HUES6 (cell line): ENCODE results near the gene BHLHE23.

Source experiments
- H3K27ac ChIP-seq: 2 replicates; pipeline ENCODE4 v1.7.0; 2013; ENCODE audit warnings: low read depth, mild to moderate bottlenecking, low read length, inconsistent platforms
- H3K27me3 ChIP-seq: 2 replicates; pipeline ENCODE4 v1.6.1; 2013; ENCODE audit warnings: low read length; ENCODE audit not compliant: control insufficient read depth, insufficient read depth
- H3K36me3 ChIP-seq: 2 replicates; pipeline ENCODE4 v1.6.1; 2013; ENCODE audit warnings: low read length; ENCODE audit not compliant: control insufficient read depth, insufficient read depth
- H3K4me1 ChIP-seq: 2 replicates; pipeline ENCODE4 v1.6.1; 2013; ENCODE audit warnings: low read length; ENCODE audit not compliant: control insufficient read depth, insufficient read depth
- H3K4me3 ChIP-seq: 2 replicates; pipeline ENCODE4 v1.5.1; 2013; ENCODE audit warnings: low read depth, low read length
- H3K9ac ChIP-seq: one replicate; pipeline ENCODE4 v1.6.1; 2013; ENCODE audit warnings: mild to moderate bottlenecking, low read length
- H3K9me3 ChIP-seq: 2 replicates; pipeline ENCODE4 v1.6.1; 2013; ENCODE audit warnings: low read depth, low read length; ENCODE audit not compliant: control insufficient read depth, insufficient read depth

Gene BHLHE23

DNA sequence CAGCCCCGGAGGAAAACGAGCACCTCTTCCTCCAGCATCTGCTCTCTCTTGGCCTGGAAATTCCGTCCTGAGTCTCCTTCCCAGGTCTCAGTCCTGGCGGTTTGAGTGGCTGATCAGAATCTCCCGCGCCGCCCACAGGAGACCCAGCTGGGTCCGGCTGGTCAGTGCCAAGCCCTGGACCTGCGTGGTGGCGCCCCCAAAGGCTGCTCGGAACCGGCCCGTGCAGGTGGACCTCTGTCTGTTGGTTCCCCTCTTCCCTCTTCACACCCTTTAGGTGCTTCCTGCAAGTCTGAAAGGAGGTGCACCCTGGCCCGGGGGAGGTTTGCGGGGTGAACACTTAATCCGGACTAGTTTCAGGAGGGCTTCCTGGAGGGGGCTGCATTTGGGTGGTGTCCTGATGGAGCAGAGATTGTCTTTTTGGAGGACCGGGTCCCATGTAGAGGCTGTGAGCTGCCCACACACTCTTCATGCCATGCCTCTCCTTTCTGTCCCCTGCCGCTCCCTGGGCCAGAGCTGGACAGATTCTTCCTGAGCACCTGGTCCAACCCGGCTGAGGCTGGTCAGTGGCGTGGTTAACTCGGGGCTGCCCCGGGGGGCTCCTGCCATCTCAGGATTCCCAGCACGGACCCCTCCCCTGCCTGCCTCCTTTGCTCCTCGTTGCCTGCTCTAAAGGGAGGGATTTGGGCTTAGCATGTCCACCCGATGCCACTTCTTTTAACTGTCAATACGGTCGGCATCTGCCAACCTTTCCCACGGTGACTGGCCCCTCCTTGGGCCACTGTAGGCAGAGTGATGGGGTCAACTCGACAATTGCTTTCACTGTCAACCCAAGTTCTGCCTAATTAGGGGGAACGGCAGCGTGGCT lies 16.5 kb upstream of the BHLHE23 start:
- Histone ChIP-seq H3K4me1 (peaks cover 10% of the 10 kb centered on the region), H3K36me3 (no peaks in the 10 kb centered on the region), H3K27me3 (peaks cover 72% of the 10 kb centered on the region; the same call in 1 of the 2 replicates), H3K9ac (no peak overlapping the region), H3K9me3 (peaks cover 5% of the 10 kb centered on the region; the same call in 1 of the 2 replicates), H3K27ac (no peak overlapping the region), H3K4me3 (no peak overlapping the region)

DNA sequence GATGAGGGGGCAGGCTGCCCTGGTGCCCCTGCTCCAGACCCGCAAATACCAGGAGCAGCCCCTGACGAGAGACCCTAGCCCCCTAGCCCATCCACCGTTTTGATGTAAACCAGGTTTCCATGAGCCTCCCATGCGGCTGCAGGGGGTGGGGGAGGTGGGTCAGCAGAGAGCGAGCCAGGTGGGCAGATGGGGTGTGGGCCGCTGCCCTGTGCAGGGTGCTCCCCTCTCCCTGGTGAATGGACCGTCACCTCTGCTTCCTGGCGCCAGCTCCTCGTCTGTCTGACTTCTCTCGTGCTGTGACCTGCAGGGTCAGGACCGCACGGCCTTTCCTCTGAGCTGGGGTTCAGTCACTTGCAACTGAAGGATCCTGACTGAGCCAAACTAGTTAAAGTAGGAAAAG lies 15.7 kb upstream of the BHLHE23 start:
- H3K36me3 ChIP-seq, result no peaks in the 10 kb centered on the region
- H3K27me3 ChIP-seq, result peaks cover 71% of the 10 kb centered on the region; the same call in 1 of the 2 replicates
- no peak overlapping the region for H3K9ac ChIP-seq
- H3K4me1 ChIP-seq, result peaks cover 4% of the 10 kb centered on the region; the same call in 1 of the 2 replicates
- H3K9me3 ChIP-seq, result peaks cover 5% of the 10 kb centered on the region; the same call in 1 of the 2 replicates
- H3K27ac ChIP-seq, result no peak overlapping the region
- no peak overlapping the region for H3K4me3 ChIP-seq

DNA sequence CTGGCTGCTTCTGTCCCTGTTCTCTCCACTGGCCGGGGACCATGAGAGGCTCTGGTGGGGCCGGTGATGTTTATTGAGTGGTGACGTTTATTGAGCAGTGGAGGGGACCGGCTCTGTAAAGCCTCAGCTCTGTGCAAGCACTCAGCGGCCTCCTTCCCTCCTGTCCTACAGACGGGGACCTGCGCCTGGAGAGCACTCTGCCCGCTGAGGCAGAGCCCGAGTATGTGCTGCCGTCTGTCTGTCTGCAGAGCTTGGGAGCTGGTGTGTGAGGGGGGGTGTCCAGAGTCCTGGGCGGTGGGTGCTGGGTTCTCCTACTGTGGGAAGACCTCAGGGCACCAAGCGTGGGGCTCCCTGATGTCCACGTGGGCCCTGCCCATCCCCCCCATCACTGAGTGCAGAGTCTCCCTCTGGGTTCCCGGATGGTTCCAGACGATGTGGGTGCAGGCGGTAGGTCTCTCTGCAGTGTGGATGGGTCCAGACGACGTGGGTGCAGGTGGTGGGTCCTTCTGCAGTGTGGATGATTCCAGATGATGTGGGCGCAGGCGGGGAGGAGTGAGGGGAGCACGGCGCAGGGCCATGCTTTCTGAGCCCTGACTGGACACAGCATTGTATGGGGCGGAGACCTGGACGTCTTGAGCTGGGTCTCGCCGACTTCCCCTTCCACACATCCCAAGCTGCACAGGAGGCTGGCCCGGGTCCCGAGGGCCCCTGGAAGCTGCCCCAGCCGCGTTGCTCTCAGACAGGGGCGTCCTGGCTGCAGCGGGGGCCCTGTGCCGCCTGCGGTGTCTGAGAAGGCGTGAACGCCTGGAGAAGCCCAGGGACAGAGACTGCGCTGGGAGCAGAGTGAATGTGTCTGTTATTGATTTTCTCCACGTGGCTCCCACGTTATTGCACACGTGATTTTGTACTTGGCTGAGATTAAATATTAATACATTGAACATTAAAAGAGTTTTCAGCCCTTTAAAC lies 14.9 kb upstream of the BHLHE23 start:
- H3K27me3 ChIP-seq, result peaks cover 66% of the 10 kb centered on the region; the same call in 1 of the 2 replicates
- H3K9me3 ChIP-seq, result peaks cover 5% of the 10 kb centered on the region; the same call in 1 of the 2 replicates
- H3K9ac ChIP-seq, result no peak overlapping the region
- no peak overlapping the region for H3K4me3 ChIP-seq
- H3K4me1 ChIP-seq, result 0 out of 2 replicates have a peak, but pooled peaks cover 3% of the 10 kb centered on the region
- no peak overlapping the region for H3K27ac ChIP-seq
- H3K36me3 ChIP-seq, result no peaks in the 10 kb centered on the region

DNA sequence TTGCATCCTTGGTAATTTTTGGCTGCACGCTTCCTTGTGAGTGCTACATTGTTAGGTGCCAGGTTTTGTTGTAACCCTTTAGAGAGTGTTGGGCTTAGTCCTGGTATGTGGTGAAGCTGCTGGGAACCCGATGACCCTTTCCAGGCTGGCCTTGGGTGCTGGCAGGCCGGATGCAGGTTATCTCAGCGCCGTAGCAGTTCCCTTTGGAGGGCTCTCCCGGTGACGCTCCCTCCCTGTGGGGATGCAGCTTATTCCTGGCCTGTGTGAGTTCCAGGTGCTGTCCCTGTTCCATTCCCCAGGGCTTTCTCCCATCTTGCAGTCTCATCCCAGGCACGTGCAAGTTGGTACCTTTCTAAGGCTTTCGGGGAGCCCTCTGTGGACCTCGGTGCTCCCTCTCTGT lies 13.9 kb upstream of the BHLHE23 start:
- H3K27ac ChIP-seq, result no peak overlapping the region
- no peaks in the 10 kb centered on the region for H3K36me3 ChIP-seq
- H3K4me3 ChIP-seq, result no peak overlapping the region
- H3K9me3 ChIP-seq, result peaks cover 5% of the 10 kb centered on the region; the same call in 1 of the 2 replicates
- H3K9ac ChIP-seq, result no peak overlapping the region
- H3K4me1 ChIP-seq, result 0 out of 2 replicates have a peak, but pooled peaks cover 2% of the 10 kb centered on the region
- H3K27me3 ChIP-seq, result peaks cover 66% of the 10 kb centered on the region; the same call in 1 of the 2 replicates

DNA sequence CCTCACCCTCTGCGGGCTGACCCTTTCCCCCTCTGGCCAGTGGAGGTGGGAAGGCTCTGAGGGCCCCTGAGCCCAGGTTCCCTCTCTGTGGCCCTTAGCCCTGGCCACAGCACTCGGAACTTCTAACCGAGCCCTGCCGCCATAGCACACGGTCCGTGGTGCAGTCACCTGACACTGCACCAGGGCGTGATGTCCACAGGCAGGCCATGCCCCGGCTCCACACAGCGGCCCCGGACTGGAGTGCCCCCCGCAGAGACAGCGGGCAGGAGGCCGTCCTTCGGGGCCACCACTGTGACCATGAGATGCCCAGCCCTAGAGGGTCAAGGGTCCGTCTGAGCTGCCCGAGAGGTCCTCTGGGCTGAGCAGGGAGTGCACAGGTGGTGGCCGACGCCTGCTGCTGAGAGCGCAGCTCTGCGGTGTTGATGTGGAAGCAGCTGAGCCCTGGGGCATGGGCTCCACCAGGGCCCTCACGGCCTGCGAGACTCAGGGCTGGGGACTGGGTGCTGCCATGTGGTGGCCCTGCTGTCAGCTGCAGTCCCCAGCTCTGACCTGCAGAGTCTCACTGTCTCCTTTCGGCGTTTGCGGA lies 11.2 kb upstream of the BHLHE23 start:
- Histone ChIP-seq H3K4me3 (no peak overlapping the region), H3K27me3 (peaks cover 73% of the 10 kb centered on the region)

DNA sequence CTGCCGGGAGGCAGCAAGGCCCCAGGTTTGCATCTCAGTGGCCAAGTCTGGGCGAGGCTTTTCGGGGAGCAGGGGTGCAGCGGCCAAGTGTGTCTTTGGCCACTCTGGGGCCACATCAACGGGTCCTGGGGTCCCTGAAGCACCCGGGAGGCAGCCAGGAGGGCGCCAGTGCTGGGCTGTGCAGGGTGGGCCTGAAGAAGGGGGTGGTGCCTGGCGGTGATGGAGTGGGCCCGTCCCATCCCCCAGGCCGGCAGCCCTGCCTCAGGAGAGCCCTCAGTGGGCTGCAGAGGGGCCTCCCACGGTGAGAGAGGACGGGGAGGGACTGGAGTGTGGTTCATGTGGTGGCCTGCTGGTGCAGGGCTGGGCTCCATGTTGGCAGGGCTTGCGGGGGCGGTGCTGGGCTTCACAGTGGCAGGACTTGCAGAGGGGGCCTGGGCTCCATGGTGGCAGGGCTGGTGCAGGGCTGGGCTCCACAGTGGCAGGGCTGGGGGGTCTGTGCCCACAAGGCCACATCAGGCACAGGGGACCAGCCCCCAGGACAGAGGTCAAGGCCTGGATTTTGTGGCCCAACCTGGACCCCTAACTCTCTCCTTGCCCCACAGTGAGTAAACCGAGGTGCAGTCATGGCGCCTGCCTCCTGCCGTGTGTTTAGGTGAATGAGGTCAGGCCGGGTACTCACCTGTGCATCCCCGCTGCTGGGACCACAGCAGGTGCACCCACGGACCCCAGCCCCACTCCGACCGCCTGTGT lies 10.5 kb upstream of the BHLHE23 start:
- H3K9ac ChIP-seq, result no peak overlapping the region
- peaks cover 6% of the 10 kb centered on the region; the same call in 1 of the 2 replicates for H3K4me1 ChIP-seq
- no peak overlapping the region for H3K27ac ChIP-seq
- H3K4me3 ChIP-seq, result no peak overlapping the region
- no peaks in the 10 kb centered on the region for H3K36me3 ChIP-seq
- H3K9me3 ChIP-seq, result peaks cover 13% of the 10 kb centered on the region; the same call in 1 of the 2 replicates
- H3K27me3 ChIP-seq, result peaks cover 72% of the 10 kb centered on the region

More for the DNA sequence above, 11.2 kb upstream of the BHLHE23 start:
- peaks cover 8% of the 10 kb centered on the region; the same call in 1 of the 2 replicates for H3K9me3 ChIP-seq
- peaks cover 6% of the 10 kb centered on the region; the same call in 1 of the 2 replicates for H3K4me1 ChIP-seq
- no peaks in the 10 kb centered on the region for H3K36me3 ChIP-seq
- H3K27ac ChIP-seq, result no peak overlapping the region
- H3K9ac ChIP-seq, result no peak overlapping the region

DNA sequence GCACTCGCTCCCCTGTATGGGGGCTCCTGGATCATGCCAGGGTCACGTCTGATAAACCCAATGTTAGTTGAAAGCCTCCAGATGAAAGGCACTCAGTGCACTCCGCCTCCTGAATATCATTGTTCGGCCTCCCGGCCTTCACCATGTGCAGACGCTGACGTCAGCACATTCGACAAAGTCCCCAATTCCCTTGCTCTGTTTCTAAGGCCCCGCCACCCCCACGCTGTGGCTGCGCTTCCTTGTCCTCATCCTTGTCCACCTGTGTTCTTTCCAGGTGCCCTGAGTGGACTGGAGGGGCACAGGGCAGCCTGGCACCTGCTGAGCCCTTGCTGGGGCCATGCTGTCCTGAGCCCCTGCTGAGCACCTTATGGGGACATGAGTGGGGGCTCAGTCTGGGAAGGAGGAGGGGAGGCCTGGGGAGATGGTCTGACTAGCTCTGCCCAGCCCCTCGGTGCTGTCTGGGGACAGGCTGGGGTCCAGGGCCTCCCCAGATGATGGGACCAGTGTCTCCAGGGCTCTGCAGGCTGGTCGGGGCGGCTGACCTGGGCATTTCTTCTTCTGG lies 9.8 kb upstream of the BHLHE23 start:
- H3K27me3 ChIP-seq, result peaks cover 74% of the 10 kb centered on the region

DNA sequence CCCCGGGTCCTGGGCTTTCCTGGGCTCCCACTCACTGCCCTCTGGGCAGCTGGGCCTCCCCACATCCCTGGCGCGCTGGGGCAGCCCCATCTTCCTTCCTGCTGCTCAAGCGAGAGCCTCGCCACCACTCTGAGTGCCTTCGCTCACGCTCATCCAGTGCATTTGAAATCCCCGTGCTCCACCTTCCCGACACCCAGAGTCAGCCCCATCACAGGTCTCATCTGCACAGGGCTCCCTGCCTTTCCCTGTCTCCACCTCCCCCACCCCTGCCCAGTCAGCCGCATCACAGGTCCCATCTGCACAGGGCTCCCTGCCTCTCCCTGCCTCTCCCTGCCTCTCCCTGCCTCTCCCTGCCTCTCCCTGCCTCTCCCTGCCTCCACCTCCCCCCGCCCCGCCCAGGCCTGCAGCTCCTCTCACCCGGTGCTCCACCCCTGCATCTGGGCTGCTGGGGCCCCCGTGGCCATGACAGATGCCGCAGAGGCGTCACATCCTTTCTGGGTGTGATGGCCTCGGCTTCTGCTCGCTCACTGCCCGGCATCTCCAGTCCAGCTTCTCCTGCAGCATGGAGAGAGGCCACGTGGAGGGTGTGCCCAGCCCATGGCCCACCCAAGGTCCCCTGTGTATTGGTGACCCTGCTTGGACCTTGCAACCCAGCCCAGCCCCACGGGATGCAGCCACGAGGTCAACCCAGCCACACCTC lies 9.0 kb upstream of the BHLHE23 start:
- H3K27ac ChIP-seq, result no peak overlapping the region
- H3K4me1 ChIP-seq, result peaks cover 6% of the 10 kb centered on the region; the same call in 1 of the 2 replicates
- no peak overlapping the region for H3K9ac ChIP-seq
- no peaks in the 10 kb centered on the region for H3K36me3 ChIP-seq
- peaks cover 13% of the 10 kb centered on the region; the same call in 1 of the 2 replicates for H3K9me3 ChIP-seq
- H3K27me3 ChIP-seq, result peaks cover 79% of the 10 kb centered on the region
- H3K4me3 ChIP-seq, result no peak overlapping the region

More for the DNA sequence above, 9.8 kb upstream of the BHLHE23 start:
- H3K4me1 ChIP-seq, result peaks cover 6% of the 10 kb centered on the region; the same call in 1 of the 2 replicates
- peaks cover 13% of the 10 kb centered on the region; the same call in 1 of the 2 replicates for H3K9me3 ChIP-seq
- H3K4me3 ChIP-seq, result no peak overlapping the region
- H3K27ac ChIP-seq, result no peak overlapping the region
- no peaks in the 10 kb centered on the region for H3K36me3 ChIP-seq
- no peak overlapping the region for H3K9ac ChIP-seq

DNA sequence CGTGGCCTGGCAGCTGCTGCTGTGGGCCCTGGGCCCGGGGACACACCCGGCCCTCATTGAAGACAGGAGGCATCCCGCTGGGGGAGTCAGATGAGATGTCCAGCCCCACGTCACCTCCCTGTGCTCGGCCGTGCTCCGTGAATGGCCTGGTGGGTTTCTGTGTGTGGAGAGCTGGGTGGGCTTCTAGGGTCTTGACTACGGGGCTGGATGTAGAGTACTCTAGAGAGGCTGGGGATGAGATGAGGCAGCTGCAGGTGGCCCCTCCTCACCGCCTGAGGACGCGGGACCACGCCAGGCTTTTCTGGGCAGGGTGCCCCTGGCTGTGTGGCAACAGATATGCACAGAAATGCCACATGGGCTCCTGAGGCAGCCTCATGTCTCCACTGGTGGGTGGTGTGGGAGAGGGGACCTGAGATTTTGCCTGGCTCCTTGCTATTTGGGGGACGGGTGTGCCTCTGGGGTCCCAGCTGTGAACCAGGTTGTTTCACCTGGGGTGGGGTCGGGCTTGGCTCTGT lies 8.4 kb upstream of the BHLHE23 start:
- Histone ChIP-seq H3K9ac (no peak overlapping the region), H3K4me1 (peaks cover 10% of the 10 kb centered on the region), H3K36me3 (no peaks in the 10 kb centered on the region), H3K27ac (no peak overlapping the region), H3K9me3 (peaks cover 8% of the 10 kb centered on the region; the same call in 1 of the 2 replicates), H3K27me3 (peaks cover 80% of the 10 kb centered on the region), H3K4me3 (peak overlapping the region; percentile 19; the same call in 1 of the 2 replicates)
